Natural killer cell (primary cell): ENCODE measurements around the gene PGAP3. TPM values are rescaled to one million over a fixed set of nuclear protein-coding genes. Genes with fewer than 3 reads are reported as not detected.
A peak's percentile ranks its signal among the peaks of the same experiment; 100 is the strongest.

Experiments used
- ATAC-seq, 3 donors: fragments of 150-1000 bp in 2 of 3; fragments of 200-7000 bp in 1 of 3; cut with Tn5 transposase; 1 replicate in 1 of 3; 2 replicates in 2 of 3; pipeline ENCODE4 v1.10.0; 2021; ENCODE audit warnings: mild to moderate bottlenecking in 2 of 3, moderate library complexity in 2 of 3
- DNase-seq, 2 donors: peaks; one replicate each; pipeline versions ENCODE4 v3.0.0 to v3.0.0-alpha.2; 2013 to 2021; ENCODE audit warnings: mixed read lengths in 1 of 2
- H3K27ac ChIP-seq: one replicate; pipeline ENCODE4 v1.5.1; 2013; ENCODE audit warnings: mild to moderate bottlenecking, low read length
- H3K27me3 ChIP-seq: one replicate; pipeline ENCODE4 v1.6.1; 2013; ENCODE audit warnings: low read length; ENCODE audit not compliant: control insufficient read depth, insufficient read depth
- H3K36me3 ChIP-seq: one replicate; pipeline ENCODE4 v1.6.1; 2013; ENCODE audit warnings: low read length; ENCODE audit not compliant: control insufficient read depth, insufficient read depth
- H3K4me1 ChIP-seq: one replicate; pipeline ENCODE4 v1.6.1; 2013; ENCODE audit warnings: low read length; ENCODE audit not compliant: control insufficient read depth, insufficient read depth
- H3K4me3 ChIP-seq: one replicate; pipeline ENCODE4 v1.5.1; 2013; ENCODE audit warnings: low read length
- H3K9me3 ChIP-seq: one replicate; pipeline ENCODE4 v1.6.1; 2013; ENCODE audit warnings: low read length; ENCODE audit not compliant: control insufficient read depth, insufficient read depth
- H3K27ac Mint-ChIP-seq, 2 donors: one replicate each; pipeline ENCODE4 v1.8.0; 2022; ENCODE audit warnings: mild to moderate bottlenecking in 2 of 2, mixed read lengths in 2 of 2, moderate library complexity in 1 of 2
- H3K27me3 Mint-ChIP-seq, 2 donors: one replicate each; pipeline ENCODE4 v1.8.0; 2022; ENCODE audit warnings: low read depth in 2 of 2, mixed read lengths in 2 of 2
- H3K36me3 Mint-ChIP-seq: one replicate; pipeline ENCODE4 v1.8.0; 2022; ENCODE audit warnings: mixed read lengths
- H3K4me1 Mint-ChIP-seq, 2 donors: one replicate each; pipeline ENCODE4 v1.8.0; 2022; ENCODE audit warnings: mixed read lengths in 2 of 2
- H3K4me3 Mint-ChIP-seq: one replicate; pipeline ENCODE4 v1.8.0; 2022; ENCODE audit warnings: mild to moderate bottlenecking, moderate library complexity, mixed read lengths
- H3K9me3 Mint-ChIP-seq, 2 donors: one replicate each; pipeline ENCODE4 v1.8.0; 2022; ENCODE audit warnings: mixed read lengths in 2 of 2
- CTCF ChIP-seq: fragments of 200-600 bp; IDR thresholded peaks from one replicate; pipeline ENCODE4 v1.8.0; 2022; ENCODE audit warnings: antibody characterized with exemption
- WGBS: methylation state at CpG from one replicate; pipeline ENCODE4 v1.1.7; 2013; ENCODE audit warnings: missing lambda C conversion rate; ENCODE audit not compliant: insufficient coverage; 5-methylcytosine and 5-hydroxymethylcytosine counted together
- intact Hi-C: fragments of 100-400 bp; cut with micrococcal nuclease; formaldehyde crosslinking; loops from one replicate; pipeline ENCODE4 v1.14.2; 2022
- total RNA-seq, 4 donors: library from RNA; stranded (reverse); fragments of 120-200 nt in 1 of 4; gene quantifications; one replicate each; pipeline versions ENCODE4 v1.2.3 to v1.2.4, GENCODE V29; 2013 to 2022

The PGAP3 gene
- total RNA-seq, 3 donors from 2014 or later (not counting 1 experiment from before 2014, with no cell fraction given) = 45.8 to 57.8 (median 52.4) TPM

DNA sequence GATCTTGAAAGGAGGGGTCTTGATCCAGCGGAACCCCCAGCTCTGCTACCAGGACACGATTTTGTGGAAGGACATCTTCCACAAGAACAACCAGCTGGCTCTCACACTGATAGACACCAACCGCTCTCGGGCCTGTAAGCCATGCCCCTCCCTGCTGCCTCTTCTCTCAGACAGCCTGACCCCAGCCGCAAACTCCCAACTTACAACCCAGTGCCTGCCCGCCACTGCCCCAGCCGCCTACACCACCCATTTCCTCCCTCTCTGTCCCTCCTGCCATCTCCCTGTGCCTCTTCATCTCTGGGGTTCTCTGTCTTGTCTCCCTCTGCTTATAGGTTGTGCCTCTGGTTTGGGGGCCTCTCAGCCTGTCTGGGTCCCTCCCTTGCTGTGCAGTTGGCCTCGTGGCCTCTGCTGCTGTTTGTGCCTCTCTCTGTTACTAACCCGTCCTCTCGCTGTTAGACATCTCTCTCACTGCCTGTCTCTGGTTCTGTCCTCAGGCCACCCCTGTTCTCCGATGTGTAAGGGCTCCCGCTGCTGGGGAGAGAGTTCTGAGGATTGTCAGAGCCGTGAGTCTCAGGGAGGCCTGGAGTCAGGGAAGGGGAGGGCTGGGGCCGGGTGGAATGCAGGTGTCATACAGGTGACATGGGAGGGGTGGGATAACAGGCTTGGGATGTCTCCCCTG lies 21.6 kb upstream of the PGAP3 start:
- no peak for TF ChIP-seq CTCF
- no peaks in the 10 kb centered on the region for H3K9me3 ChIP-seq
- peaks cover 47% of the 10 kb centered on the region for H3K4me1 ChIP-seq
- H3K4me3 ChIP-seq = peak overlapping the region; percentile 32
- peaks cover 57 to 70% of the 10 kb centered on the region in 2 donors for H3K4me1 Mint-ChIP-seq
- H3K9me3 Mint-ChIP-seq = no peaks in the 10 kb centered on the region
- DNase-seq (no peak), ATAC-seq (peak; percentile 75 to 84 (median 80))
- WGBS = 52% methylated on average over 14 of the region's 14 CpGs
- H3K27ac ChIP-seq = peak overlapping the region; percentile 74
- no peaks in the 10 kb centered on the region for H3K27me3 Mint-ChIP-seq
- no peaks in the 10 kb centered on the region for H3K36me3 Mint-ChIP-seq
- H3K27ac Mint-ChIP-seq = peak overlapping the region; percentile 86 to 90
- intact Hi-C loops = no loop called here
- H3K36me3 ChIP-seq = no peaks in the 10 kb centered on the region
- no peaks in the 10 kb centered on the region for H3K27me3 ChIP-seq
- H3K4me3 Mint-ChIP-seq = peak overlapping the region; percentile 85

GRCh38 chr17:39706921-39707337 lies 19.1 kb upstream of the PGAP3 start:
- H3K36me3 Mint-ChIP-seq = no peaks in the 10 kb centered on the region
- intact Hi-C loops = no loop called here
- Histone ChIP-seq H3K4me3 (no peak overlapping the region), H3K4me1 (peaks cover 60% of the 10 kb centered on the region), H3K9me3 (no peaks in the 10 kb centered on the region), H3K36me3 (no peaks in the 10 kb centered on the region), H3K27me3 (no peaks in the 10 kb centered on the region), H3K27ac (peak overlapping the region; percentile 67)
- peak in 1 of 2 donors; percentile 32 for DNase-seq
- H3K4me1 Mint-ChIP-seq = peaks cover 65 to 82% of the 10 kb centered on the region in 2 donors
- no peaks in the 10 kb centered on the region for H3K27me3 Mint-ChIP-seq
- ATAC-seq = no peak
- no peaks in the 10 kb centered on the region for H3K9me3 Mint-ChIP-seq
- H3K27ac Mint-ChIP-seq = peak overlapping the region; percentile 86 to 90
- H3K4me3 Mint-ChIP-seq = peak overlapping the region; percentile 85
- no peak for TF ChIP-seq CTCF
- WGBS = 68% methylated on average over 7 of the region's 7 CpGs

DNA sequence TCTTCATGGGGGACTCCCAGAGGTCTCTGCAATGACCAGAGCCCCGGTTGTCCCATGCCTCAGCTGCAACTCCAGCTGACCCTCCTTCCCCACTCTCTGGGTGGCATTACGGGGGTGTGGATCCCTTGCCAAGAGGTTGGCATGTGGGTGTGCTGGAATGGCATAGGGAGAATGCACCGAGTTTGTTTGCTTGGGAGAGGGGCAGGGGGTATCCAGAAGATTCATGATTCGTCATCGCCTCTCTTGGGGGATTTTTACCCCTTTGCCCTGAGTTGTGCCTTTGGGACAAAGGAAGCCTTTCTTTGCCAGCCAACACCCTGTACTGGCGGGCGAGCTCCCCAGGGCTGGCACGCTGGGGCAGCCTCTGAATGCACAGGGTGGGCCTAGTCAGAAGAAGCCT lies 18.5 kb upstream of the PGAP3 start:
- peaks cover 0 to under 1% of the 10 kb centered on the region in 2 donors for H3K27me3 Mint-ChIP-seq
- Histone ChIP-seq H3K4me1 (peaks cover 60% of the 10 kb centered on the region), H3K4me3 (no peak overlapping the region), H3K36me3 (no peaks in the 10 kb centered on the region), H3K27me3 (no peaks in the 10 kb centered on the region), H3K9me3 (no peaks in the 10 kb centered on the region), H3K27ac (peak overlapping the region; percentile 67)
- 94% methylated on average over 8 of the region's 8 CpGs for WGBS
- no peak for TF ChIP-seq CTCF
- DNase-seq = no peak
- intact Hi-C loops = no loop called here
- H3K36me3 Mint-ChIP-seq = no peaks in the 10 kb centered on the region
- no peaks in the 10 kb centered on the region for H3K9me3 Mint-ChIP-seq
- no peak overlapping the region for H3K4me3 Mint-ChIP-seq
- ATAC-seq = no peak
- H3K27ac Mint-ChIP-seq = peak overlapping the region; percentile 86 to 90
- H3K4me1 Mint-ChIP-seq = peaks cover 59 to 82% of the 10 kb centered on the region in 2 donors
